HG02938 (cell line): ENCODE results near the gene MYL4.
A peak's percentile ranks its signal among the peaks of the same experiment; 100 is the strongest.
"Not testable (repeated sequence)": the region's sequence is repeated elsewhere in the genome, so short reads cannot be mapped to it uniquely, and the experiment has no call there.

Experiments used
- ATAC-seq: cut with Tn5 transposase; IDR thresholded peaks from one replicate; pipeline ENCODE4 v1.9.1; 2021; ENCODE audit warnings: mild to moderate bottlenecking, moderate library complexity; ENCODE audit not compliant: unreplicated experiment

MYL4 gene

GRCh38 chr17:47208744-47209488 lies at the start of gene MYL4:
Gene MYL4, plus strand, starts transcription at chr17:47209348. Its CDS starts 75 bp downstream, at chr17:47209423.
- ATAC-seq = no peak

GRCh38 chr17:47162013-47162622 lies 47.0 kb upstream of the MYL4 start:
- no peak for ATAC-seq

- ATAC-seq = no peak
Measured at GRCh38 chr17:47164263-47164662, 44.9 kb upstream of the MYL4 start.

- ATAC-seq = no peak
Measured at GRCh38 chr17:47165137-47165536, 44.0 kb upstream of the MYL4 start.

- not testable (repeated sequence) for ATAC-seq
Measured at GRCh38 chr17:47166854-47167253, 42.3 kb upstream of the MYL4 start.

GRCh38 chr17:47168896-47169295 lies 40.3 kb upstream of the MYL4 start:
- not testable (repeated sequence) for ATAC-seq

GRCh38 chr17:47170710-47171109 lies 38.4 kb upstream of the MYL4 start:
- ATAC-seq = no peak

GRCh38 chr17:47172696-47173565 lies 36.2 kb upstream of the MYL4 start:
- no peak for ATAC-seq

GRCh38 chr17:47174823-47175222 lies 34.3 kb upstream of the MYL4 start:
- ATAC-seq = not testable (repeated sequence)

GRCh38 chr17:47176389-47176826 lies 32.7 kb upstream of the MYL4 start:
- no peak for ATAC-seq

GRCh38 chr17:47177261-47177660 lies 31.9 kb upstream of the MYL4 start:
- ATAC-seq = no peak

GRCh38 chr17:47179141-47179540 lies 30.0 kb upstream of the MYL4 start:
- no peak for ATAC-seq

- no peak for ATAC-seq
Measured at GRCh38 chr17:47180337-47180736, 28.8 kb upstream of the MYL4 start.

GRCh38 chr17:47180988-47181387 lies 28.2 kb upstream of the MYL4 start:
- not testable (repeated sequence) for ATAC-seq

- ATAC-seq = no peak
Measured at GRCh38 chr17:47184681-47185080, 24.5 kb upstream of the MYL4 start.

- ATAC-seq = no peak
Measured at GRCh38 chr17:47188271-47188875, 20.8 kb upstream of the MYL4 start.

- ATAC-seq = peak; percentile 88
Measured at GRCh38 chr17:47188876-47189731, 20.0 kb upstream of the MYL4 start, which contains the start of gene CDC27. Gene CDC27, minus strand, starts transcription at chr17:47189295. Its CDS starts 123 bp downstream, at chr17:47189172.

GRCh38 chr17:47189732-47190237 lies 19.4 kb upstream of the MYL4 start:
- ATAC-seq = no peak

- no peak for ATAC-seq
Measured at GRCh38 chr17:47190243-47190642, 18.9 kb upstream of the MYL4 start.

- no peak for ATAC-seq
Measured at GRCh38 chr17:47190770-47191169, 18.4 kb upstream of the MYL4 start.
